HG03135 (cell line): ENCODE measurements around the gene TSC2.
"Not testable (repeated sequence)": the region's sequence is repeated elsewhere in the genome, so short reads cannot be mapped to it uniquely, and the experiment has no call there.

Experiments used
- ATAC-seq: cut with Tn5 transposase; IDR thresholded peaks from one replicate; pipeline ENCODE4 v1.9.1; 2021; ENCODE audit warnings: mild to moderate bottlenecking, moderate library complexity; ENCODE audit not compliant: unreplicated experiment

TSC2 gene

DNA sequence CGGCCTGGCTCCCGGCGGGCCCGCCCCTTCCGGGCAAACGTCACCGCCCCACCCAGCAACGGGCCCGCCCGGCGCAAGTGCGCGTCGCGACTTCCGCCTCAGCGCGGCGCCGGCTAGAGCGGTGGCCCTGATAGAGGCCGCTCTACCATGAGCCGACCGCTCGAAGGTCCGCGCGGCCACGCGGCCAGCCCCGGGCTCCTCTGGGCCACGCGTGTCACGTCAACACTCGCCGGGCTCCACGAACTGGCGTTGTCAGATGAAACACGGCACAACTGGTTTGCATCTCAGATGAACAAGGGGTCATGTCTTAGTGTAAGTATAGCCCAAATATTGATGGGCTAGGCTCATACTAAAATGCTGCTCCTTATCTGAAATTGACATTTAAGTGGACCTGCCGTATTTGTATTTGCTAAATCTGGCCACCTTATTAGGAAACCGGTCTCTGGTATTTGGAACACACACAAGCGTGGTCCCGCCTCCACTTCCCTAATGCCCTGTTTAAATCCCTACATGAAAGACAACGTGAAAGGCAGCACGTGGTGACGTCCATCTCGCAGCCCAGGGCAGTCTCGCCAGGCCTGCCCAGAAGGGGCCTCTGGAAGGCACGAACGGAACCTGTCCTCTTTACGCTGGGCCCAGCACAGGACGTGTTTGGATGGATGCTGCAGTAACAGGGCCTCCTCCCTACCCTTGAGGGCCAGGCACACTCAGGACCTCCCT, 37.8 kb upstream of the TSC2 start, which contains the start of gene ZNF598:
Gene ZNF598 (minus strand): TSS at position 31 of the 720 bp plus-strand sequence.
- ATAC-seq: peak; percentile 85

DNA sequence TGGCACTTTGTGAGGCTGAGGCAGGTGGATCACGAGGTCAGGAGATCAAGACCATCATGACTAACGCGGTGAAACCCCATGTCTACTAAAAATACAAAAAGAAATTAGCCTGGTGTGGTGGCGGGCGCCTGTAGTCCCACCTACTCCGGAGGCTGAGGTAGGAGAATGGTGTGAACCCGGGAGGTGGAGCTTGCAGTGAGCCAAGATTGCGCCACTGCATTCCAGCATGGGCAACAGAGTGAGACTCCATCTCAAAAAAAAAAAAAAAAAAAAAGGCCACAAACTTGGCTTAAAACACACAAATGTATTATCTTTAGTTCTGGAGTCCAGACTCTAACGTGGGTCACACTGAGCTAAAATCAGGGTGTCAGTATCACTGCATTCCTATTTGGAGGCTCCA, 36.1 kb upstream of the TSC2 start:
- ATAC-seq: not testable (repeated sequence)

DNA sequence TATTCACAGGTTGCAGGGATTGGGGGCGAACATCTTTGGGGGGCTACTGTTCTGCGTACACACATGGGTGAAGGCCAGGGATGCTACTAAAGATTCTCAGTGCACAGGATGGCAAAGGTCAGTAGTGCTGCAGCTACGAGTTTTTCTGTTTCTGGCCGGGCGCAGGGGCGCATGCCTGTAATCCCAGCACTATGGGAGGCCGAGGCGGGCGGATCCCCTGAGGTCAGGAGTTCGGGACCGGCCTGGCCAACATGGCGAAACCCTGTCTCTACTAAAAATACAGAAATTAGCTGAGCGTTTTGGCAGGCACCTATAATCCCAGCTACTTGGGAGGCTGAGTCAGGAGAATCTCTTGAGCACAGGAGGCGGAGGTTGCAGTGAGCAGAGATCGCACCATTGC, 34.3 kb upstream of the TSC2 start:
- no peak for ATAC-seq

DNA sequence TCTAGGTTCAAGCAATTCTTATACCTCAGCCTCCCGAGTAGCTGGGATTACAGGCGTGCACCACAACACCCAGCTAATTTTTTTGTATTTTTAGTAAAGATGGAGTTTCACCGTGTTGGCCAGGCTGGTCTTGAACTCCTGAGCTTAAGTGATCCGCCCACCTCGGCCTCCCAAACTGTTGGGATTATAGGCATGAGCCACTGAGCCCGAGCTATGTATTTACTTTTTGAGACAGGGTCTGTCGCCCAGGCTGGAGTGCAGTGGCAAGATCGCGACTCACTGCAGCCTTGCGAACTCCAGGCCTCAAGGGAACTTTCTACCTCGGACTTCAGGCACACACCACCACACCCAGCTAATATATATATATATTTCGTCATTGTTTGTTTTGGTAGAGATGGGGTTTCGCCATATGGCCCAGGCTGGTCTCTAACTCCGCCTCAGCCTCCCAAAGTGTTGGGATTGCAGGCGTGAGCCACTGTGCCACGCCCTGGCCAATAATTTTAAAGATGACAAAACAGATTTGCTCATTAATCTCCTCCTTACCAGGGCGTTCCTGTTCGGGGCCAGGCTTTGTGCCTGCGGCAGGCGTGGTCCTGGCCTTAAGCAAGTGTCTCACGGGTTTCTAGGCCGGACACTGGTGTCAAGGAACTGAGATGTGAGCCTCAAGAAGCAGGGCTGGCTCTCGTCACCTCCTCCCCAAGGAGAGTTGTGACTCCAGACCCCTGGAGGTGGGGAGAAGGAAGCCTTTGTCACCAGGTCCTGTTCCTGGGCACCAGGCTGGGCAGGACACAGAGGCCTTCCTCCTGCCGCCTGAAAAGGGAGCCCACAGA, 32.5 kb upstream of the TSC2 start:
- ATAC-seq: no peak

DNA sequence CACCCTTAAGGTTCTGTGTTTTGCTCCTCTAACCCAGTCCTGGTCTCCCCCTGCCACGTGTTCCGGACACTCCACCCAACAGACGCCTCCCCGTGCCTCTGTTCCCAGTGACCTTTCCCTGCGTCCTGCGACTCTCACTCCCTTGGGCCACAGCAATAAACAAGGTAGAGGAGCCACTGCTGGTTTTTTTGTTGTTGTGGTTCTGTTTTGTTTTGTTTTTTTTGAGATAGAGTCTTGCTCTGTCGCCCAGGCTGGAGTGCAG, 31.9 kb upstream of the TSC2 start:
- ATAC-seq: no peak

DNA sequence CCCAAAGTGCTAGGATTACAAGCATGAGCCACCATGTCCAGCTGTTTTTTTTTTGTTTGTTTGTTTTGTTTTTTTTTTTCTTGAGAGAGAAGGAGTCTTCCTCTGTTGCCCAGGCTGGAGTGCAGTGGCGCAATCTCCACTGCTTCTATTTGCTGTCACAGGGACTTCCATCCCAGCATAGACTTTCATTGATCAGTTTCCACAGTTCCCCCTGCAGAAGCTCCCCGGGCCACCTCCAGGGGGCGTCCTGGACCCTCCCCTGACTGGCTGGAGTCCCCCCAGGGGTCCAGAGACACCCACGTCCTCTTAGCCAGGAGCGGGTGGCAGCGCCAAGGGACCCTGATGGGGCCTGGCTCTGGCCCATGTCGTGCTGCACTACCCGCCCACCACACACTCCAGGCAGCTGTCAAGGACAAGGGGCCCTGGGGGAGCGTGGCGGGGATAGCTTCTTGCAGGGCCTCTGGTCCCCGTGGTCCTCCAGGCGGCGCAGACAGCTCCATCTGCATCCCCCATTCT, 31.3 kb upstream of the TSC2 start:
- no peak for ATAC-seq

DNA sequence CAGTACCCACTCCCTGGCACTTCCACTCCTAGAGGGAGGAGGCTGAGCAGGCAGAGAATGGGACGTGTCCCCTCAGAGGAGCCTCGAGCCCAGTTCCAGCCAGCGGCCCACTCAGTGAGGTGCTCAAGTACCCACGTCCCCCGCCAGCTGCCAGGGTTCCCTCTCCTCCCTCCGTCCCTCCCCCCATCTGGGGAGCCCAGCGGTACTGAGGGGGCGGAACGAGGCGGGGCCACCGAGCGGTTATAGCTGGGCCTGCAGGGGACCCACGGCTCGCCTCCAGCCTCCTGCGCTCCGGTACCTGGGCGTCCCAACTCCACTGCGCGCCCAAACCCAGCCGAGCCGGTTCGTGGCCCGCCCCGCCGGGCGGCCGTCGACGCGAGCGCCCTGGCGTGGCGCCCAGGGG, 28.3 kb upstream of the TSC2 start, which contains the start of gene NPW:
Gene NPW (plus strand): TSS at position 268 of the 403 bp plus-strand sequence.
- ATAC-seq: no peak

DNA sequence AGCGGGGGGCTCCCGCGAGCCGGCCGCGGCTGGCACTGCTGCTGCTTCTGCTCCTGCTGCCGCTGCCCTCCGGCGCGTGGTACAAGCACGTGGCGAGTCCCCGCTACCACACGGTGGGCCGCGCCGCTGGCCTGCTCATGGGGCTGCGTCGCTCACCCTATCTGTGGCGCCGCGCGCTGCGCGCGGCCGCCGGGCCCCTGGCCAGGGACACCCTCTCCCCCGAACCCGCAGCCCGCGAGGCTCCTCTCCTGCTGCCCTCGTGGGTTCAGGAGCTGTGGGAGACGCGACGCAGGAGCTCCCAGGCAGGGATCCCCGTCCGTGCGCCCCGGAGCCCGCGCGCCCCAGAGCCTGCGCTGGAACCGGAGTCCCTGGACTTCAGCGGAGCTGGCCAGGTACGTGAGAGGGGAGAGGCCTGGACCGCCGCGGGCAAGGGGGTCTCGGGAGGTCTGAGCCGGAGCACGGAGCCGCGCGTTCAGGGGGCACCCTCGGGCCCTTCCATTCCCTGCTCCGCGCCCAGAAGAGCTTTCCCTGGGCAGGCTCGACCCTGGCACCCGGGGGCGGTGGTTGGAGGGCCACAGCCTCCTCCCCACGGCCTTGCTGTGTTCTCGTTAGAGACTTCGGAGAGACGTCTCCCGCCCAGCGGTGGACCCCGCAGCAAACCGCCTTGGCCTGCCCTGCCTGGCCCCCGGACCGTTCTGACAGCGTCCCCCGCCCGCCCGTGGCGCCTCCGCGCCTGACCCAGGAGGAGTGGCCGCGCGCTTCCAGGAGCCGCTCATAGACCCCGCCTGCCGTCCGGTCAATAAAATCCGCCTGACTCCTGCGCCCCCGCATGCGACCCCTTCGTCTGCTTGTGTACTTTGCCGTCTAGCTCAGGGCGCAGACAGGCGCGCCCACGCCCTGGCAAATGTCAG, 27.6 kb upstream of the TSC2 start:
- ATAC-seq: no peak

DNA sequence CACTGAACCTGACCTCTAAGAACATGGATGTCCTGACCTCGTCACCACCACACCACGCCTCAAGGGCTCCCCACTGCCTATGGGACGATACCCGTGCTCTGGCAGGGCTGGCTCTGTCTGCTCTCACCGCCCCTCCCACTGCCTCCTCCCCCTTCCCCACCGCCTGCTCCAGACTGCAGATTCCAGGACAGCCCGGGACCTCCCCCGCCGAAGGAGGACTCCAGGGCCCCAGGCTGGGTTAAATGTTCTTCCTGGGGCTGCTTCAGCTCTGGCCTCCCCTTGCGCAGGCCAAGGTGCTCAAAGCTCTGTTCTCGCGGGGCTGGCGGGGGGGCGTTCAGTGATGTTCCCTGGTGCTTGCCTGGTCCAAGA, 25.1 kb upstream of the TSC2 start:
- ATAC-seq: no peak

DNA sequence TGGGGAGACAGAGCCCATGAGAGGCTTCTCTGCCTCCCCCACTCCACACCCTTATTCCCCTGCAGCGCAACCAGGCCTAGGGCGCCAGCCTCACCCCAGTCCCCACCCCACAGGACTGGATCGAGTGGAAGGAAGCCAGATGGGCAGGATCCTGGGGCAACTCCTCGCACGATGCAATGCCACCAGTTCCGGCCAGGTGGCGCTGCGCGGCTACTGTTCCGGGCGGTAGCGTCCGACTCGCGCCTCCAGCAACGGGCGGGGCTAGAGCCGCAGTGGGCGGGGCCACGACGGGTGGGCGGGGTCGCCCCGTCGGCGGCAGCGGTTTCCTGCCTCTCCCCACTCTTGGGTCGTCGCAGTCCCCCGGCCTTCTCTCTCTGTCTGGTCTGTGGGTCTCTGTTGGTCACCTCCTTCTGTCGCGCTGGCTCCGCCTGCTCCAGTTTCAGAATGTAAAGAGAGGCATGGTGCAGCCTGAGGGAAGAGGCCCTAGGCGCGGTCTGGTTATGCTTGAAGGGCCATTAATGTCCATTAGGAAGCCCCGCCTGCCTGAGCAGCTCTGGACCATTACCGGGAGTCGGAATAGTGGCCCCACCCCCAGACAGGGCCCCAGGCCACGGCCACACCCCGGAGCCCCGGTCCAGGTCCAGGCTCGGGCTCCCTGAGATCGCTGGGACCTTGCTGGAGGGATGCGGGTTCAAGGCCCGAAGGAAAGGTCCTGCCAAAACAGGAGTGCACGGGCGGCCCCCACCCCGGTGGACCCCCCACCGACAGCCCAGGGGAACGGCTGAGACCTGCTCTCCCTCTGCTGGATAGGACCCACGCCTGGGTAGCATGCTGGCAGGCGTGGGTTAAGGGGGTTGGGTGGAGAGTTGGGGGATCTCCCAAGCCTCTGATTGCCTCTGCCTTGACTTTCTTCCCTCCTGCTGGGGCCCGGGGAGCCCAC, 24.4 kb upstream of the TSC2 start:
- peak; percentile 66 for ATAC-seq

DNA sequence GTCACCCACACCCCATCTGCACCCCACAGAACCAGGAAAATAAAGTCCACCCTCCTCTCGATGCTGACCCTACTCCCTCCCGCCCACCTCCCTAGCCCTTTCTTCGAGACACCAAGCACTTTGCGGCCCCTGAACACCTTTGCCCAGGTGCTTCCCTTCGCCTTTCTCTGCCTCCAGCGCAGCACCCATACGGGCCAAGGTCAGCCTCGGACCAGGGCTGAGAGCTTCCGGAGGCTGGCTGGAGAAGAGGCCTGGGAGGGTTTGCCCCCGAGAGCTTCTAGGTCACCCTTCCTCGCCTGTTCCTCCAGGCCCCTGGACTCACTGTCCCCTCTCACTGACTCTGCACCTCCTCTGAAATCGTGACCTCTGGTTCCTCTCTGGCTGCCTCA, 23.8 kb upstream of the TSC2 start:
- no peak for ATAC-seq

DNA sequence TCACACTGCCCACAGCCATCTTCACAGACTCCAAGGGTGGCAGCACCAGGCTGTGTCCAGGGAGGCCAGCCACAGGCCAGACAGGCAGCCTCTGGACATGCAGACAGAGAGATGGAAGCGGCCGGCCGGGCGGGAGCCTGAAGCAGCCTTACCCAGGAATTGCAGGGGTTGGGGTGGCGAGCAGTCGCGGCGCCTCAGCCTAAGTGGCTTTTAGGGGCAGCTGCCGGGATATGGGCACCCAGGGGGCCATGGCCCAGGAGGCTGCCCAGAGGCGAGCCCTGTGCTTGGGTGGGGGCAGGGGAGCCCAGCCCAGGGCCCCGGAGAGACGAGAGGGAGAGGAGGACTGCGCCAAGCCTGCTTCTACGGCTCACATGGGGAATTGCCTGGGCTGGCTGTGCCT, 22.5 kb upstream of the TSC2 start:
- no peak for ATAC-seq

DNA sequence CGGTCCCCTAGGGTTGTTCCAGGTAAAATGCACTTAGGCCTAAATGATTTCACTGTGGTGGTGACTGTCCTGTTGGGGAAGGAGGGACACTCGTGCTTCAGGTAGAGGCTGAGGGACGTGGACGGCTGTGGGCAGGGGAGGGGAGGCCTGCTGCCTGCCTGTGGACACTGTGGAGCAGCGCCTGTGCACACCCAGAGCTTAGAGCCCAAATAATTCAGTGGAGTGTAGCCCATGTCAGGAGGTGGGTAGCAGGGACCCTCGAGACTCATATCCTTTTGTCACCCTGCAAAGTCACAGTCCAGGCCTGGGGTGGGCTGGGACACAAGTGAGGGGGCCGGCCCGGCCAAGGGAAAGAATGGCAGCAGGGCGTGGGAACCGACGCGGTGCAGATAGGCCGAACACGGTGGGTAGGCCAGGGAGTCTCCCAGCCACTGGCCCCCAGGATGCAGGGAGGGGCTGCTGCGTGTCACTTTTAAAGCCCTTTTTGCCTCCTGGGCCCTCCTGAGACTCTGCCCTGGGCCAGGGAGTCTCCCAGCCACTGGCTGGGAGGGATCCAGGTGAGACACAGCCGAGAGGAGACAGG, 21.8 kb upstream of the TSC2 start:
- ATAC-seq: no peak

DNA sequence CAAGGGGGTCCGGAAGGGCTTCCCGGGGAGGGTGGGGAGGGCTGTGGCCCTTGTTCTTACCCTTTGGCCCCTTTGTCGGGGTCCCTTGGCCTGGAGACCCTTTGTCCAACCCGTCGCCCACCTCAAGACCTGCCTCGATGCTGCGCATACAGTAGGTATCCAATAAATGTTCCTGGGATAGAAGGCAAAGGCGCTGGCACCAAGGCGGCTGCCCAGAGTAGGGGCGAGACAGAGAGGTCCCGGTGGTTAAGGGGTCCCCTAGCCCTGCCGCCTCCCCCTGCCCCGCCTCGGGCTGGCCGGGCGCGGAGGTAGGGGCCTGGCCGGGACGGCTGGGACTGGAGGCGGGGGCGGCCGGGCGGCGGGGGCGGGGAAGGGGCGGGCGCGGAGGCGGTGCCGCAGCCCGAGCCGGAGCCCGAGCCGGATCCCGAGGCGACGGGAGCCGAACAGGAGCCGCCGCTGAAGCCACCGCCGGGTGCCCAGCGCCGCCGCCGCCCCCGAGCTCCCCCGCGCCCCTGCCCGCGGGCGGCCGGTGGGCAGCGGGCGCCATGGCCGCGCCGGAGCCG, 21.2 kb upstream of the TSC2 start, which contains the start of gene NHERF2:
Gene NHERF2 (plus strand): TSS at position 442 of the 563 bp plus-strand sequence. CDS start 104 bp downstream, at position 546.
- ATAC-seq: no peak

DNA sequence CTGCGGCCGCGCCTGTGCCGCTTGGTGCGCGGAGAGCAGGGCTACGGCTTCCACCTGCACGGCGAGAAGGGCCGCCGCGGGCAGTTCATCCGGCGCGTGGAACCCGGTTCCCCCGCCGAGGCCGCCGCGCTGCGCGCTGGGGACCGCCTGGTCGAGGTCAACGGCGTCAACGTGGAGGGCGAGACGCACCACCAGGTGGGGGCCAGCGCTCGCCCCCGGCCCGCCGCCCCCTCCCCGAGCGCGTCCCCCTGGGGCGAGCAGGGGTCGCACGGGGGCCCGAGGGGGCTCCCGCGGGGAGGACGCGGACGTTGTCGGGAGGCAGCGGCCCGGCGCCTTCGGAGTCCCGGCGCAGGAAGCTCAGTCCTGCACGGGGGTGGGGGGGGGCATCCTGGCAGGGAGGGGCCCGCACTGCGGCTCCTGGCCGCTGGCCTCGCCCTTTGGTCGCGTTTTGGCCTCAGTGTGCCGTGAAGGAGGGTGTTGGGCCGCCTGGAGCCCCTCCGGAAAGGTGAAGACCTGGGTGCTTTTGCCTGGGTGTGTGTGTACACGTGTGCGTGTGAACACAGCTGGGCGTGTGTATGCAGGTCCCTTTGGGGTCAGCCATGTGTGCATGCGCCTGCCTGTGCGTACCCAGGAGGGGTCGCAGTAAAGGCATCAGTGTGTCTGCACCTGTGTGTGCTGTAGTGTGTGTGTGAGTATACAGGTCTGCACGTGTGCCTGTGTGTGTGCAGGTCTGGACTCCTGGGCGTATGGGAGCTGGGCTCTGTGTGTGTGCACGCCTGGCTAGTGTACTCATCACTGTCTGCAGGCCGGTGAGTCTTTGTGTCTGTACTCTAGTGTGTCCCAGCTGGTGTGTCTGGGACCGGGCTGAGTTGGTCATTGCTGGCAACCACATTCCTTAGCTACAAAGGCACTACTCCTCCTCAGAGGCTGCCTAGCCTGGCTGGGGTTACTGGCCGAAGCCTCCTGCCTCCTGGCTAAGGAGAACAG, 20.5 kb upstream of the TSC2 start:
- no peak for ATAC-seq

DNA sequence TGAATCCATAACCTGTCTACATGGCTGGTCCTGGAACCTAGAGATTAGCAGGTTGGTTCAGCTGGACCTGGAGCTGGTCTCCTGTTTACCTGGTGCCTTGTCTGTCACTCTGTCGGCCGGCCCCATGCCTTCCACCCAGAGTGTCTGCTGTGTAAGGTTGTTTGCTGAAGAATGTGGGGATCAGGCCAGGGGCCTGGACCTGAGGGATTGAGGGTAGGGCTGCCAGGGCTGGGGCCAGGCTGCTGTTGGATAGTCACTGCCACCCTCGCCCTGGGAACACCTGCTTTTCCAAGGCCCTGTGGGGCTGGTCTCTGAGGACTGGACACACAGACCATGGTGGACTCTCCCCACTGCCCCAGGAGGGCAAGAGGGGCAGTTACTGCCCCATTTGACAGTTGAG, 19.6 kb upstream of the TSC2 start:
- no peak for ATAC-seq

DNA sequence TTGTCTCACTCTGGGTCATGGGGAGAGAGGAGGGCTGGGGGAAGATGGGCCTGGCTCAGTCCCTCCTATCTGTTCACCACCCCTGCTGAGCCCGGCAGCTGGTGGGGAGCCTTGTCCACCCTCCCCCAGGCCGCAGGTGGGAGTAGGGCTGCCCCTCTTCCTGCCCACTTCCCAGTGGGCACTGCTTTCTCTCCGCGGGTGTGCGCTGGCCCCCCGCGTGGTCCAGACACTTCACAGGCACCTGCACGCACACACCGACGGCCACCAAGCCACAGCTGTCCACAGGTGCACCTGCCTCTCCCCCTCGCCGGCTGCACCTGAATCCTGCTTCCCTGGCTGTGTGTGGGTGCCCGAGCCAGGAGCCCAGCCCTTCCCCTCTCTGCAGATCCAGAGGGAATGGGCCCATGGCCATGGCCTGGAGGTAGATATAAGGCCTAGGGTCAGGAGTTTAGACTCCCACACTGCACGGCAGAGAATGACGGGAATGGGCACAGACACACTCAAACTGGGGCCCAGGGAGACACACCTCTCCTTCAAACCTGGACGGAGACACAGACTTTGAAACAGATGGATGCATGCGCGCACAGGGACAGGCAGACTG, 19.1 kb upstream of the TSC2 start:
- no peak for ATAC-seq

DNA sequence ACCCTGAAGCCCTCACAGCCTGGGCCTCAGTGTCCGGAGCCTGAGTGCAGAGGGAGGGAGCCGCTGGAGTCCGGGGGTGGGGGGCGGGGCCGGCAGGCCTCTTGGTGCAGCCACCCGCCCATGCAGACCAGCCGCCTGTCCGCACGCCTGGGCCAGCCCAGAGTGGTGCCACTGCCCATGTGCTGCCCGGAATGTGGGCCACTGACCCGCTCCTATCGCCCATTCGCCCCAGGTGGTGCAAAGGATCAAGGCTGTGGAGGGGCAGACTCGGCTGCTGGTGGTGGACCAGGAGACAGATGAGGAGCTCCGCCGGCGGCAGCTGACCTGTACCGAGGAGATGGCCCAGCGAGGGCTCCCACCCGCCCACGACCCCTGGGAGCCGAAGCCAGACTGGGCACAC, 18.4 kb upstream of the TSC2 start:
- ATAC-seq: no peak
